Neural progenitor cell (in vitro differentiated cells): ENCODE results near the gene ANGPTL8.

Experiments used
- EZH2 ChIP-seq: fragments of 200-600 bp; sonication (generic); IDR thresholded peaks from 2 replicates; pipeline ENCODE4 v1.6.1; 2017; ENCODE audit warnings: antibody characterized with exemption, mild to moderate bottlenecking, moderate library complexity
- EZH2phosphoT487 ChIP-seq: fragments of 200-600 bp; sonication (generic); IDR thresholded peaks from 2 replicates; pipeline ENCODE4 v1.6.1; 2017; ENCODE audit warnings: antibody characterized with exemption
- TF ChIP-seq, protein P1 (sequence below): fragments of 200-600 bp; sonication (generic); IDR thresholded peaks from 2 replicates; pipeline ENCODE4 v1.5.1; 2017; ENCODE audit warnings: antibody characterized with exemption, mild to moderate bottlenecking

DNA sequence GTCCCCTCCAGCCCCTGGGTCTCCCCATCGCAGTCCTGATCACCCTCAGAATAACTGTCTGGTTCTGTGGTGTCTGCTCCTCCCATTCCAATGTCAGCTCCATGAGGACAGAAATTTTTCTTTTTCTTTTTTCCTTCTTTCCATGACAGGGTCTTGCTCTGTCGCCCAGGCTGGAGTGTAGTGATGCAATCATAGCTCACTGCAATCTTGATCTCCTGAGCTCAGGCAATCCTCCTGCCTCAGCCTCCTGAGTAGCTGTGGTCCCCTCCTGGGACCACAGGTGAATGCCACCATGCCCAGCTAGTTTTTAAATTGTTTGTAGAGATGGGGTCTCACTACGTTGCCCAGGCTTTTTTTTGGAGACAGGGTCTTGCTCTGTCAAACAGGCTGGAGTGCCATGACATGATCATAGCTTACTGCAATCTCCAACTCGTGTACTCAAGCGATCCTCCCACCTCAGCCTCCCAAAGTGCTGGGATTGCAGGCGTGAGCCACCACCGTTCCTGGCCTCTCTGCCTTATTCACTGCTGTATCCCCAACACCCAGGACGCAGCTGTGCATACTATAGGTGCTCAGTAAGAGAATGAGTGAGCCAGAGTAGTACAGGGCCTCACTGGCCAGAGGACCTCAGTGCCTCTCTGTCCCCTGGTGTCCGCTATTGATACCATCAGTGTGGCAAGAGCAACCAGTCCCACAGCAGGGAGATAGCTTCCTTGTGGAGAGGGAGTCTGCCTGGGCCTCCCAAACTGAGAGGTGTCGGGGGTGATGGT lies 28.1 kb downstream of the ANGPTL8 start:
- TF ChIP-seq, protein P1, sequence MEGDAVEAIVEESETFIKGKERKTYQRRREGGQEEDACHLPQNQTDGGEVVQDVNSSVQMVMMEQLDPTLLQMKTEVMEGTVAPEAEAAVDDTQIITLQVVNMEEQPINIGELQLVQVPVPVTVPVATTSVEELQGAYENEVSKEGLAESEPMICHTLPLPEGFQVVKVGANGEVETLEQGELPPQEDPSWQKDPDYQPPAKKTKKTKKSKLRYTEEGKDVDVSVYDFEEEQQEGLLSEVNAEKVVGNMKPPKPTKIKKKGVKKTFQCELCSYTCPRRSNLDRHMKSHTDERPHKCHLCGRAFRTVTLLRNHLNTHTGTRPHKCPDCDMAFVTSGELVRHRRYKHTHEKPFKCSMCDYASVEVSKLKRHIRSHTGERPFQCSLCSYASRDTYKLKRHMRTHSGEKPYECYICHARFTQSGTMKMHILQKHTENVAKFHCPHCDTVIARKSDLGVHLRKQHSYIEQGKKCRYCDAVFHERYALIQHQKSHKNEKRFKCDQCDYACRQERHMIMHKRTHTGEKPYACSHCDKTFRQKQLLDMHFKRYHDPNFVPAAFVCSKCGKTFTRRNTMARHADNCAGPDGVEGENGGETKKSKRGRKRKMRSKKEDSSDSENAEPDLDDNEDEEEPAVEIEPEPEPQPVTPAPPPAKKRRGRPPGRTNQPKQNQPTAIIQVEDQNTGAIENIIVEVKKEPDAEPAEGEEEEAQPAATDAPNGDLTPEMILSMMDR, result no peak
- no peak for TF ChIP-seq EZH2
- TF ChIP-seq EZH2phosphoT487, result no peak
